DND-41 (cell line): ENCODE data around the gene XYLT1.

ENCODE experiments used
- CTCF ChIP-seq: IDR thresholded peaks from 2 replicates; pipeline ENCODE4 v1.5.1; 2012; ENCODE audit warnings: borderline replicate concordance, low read length, moderate library complexity, mild to moderate bottlenecking; ENCODE audit not compliant: poor library complexity, severe bottlenecking; ENCODE audit errors: extremely low read depth
- EZH2 ChIP-seq: IDR thresholded peaks from 3 replicates; pipeline ENCODE4 v1.6.1; 2012; ENCODE audit warnings: borderline replicate concordance, low read depth, mild to moderate bottlenecking, moderate library complexity, low read length, inconsistent platforms; ENCODE audit not compliant: severe bottlenecking

GRCh38 chr16:17501321-17501720 lies 30.6 kb upstream of the XYLT1 start:
- TF ChIP-seq CTCF (no peak), EZH2 (no peak)
